ES-I3 (cell line): ENCODE results near the gene FAM20B.

ENCODE experiments used
- H3K36me3 ChIP-seq: 2 replicates; pipeline ENCODE4 v1.6.1; 2013; ENCODE audit warnings: mild to moderate bottlenecking, low read length, control low read depth, moderate library complexity; ENCODE audit not compliant: insufficient read depth
- H3K4me1 ChIP-seq: 2 replicates; pipeline ENCODE4 v1.6.1; 2013; ENCODE audit warnings: mild to moderate bottlenecking, control low read depth, low read length; ENCODE audit not compliant: insufficient read depth
- H3K9ac ChIP-seq: 2 replicates; pipeline ENCODE4 v1.6.1; 2013; ENCODE audit warnings: low read depth, mild to moderate bottlenecking, low read length, moderate library complexity
- H3K9me3 ChIP-seq: 2 replicates; pipeline ENCODE4 v1.6.1; 2013; ENCODE audit warnings: mild to moderate bottlenecking, low read length, moderate library complexity; ENCODE audit not compliant: control insufficient read depth, insufficient read depth

FAM20B gene

GRCh38 chr1:179083533-179083932, 57.8 kb downstream of the FAM20B start:
- Histone ChIP-seq H3K36me3 (no peaks in the 10 kb centered on the region), H3K9me3 (no peaks in the 10 kb centered on the region), H3K4me1 (peaks cover 10% of the 10 kb centered on the region), H3K9ac (no peak overlapping the region)

GRCh38 chr1:179087665-179088064, 62.0 kb downstream of the FAM20B start:
- Histone ChIP-seq H3K4me1 (peaks cover 10% of the 10 kb centered on the region), H3K36me3 (no peaks in the 10 kb centered on the region), H3K9ac (peak overlapping the region; percentile 56; the same call in 1 of the 2 replicates), H3K9me3 (no peaks in the 10 kb centered on the region)

GRCh38 chr1:179089827-179090482, 64.3 kb downstream of the FAM20B start:
- Histone ChIP-seq H3K4me1 (peaks cover 10% of the 10 kb centered on the region; the same call in 1 of the 2 replicates), H3K9ac (no peak overlapping the region), H3K36me3 (no peaks in the 10 kb centered on the region), H3K9me3 (no peaks in the 10 kb centered on the region)

GRCh38 chr1:179090522-179090921, 64.8 kb downstream of the FAM20B start:
- Histone ChIP-seq H3K9me3 (no peaks in the 10 kb centered on the region), H3K4me1 (peaks cover 10% of the 10 kb centered on the region; the same call in 1 of the 2 replicates), H3K9ac (no peak overlapping the region), H3K36me3 (no peaks in the 10 kb centered on the region)

- Histone ChIP-seq H3K9me3 (no peaks in the 10 kb centered on the region), H3K36me3 (no peaks in the 10 kb centered on the region), H3K9ac (no peak overlapping the region), H3K4me1 (peaks cover 10% of the 10 kb centered on the region; the same call in 1 of the 2 replicates)
These were observed 65.2 kb downstream of the FAM20B start for GRCh38 chr1:179090923-179091322.

GRCh38 chr1:179091691-179092165, 66.0 kb downstream of the FAM20B start:
- Histone ChIP-seq H3K9ac (no peak overlapping the region), H3K36me3 (no peaks in the 10 kb centered on the region; the same call in 1 of the 2 replicates), H3K9me3 (no peaks in the 10 kb centered on the region), H3K4me1 (peaks cover 10% of the 10 kb centered on the region; the same call in 1 of the 2 replicates)

GRCh38 chr1:179092896-179093461, 67.3 kb downstream of the FAM20B start:
- Histone ChIP-seq H3K4me1 (0 out of 2 replicates have a peak, but pooled peaks cover 3% of the 10 kb centered on the region), H3K9me3 (no peaks in the 10 kb centered on the region), H3K36me3 (peaks cover 8% of the 10 kb centered on the region; the same call in 1 of the 2 replicates), H3K9ac (no peak overlapping the region)

- Histone ChIP-seq H3K9ac (no peak overlapping the region), H3K36me3 (peaks cover 8% of the 10 kb centered on the region; the same call in 1 of the 2 replicates), H3K4me1 (0 out of 2 replicates have a peak, but pooled peaks cover 3% of the 10 kb centered on the region), H3K9me3 (no peaks in the 10 kb centered on the region)
These were observed 69.1 kb downstream of the FAM20B start for GRCh38 chr1:179094818-179095217.

- peaks cover 8% of the 10 kb centered on the region; the same call in 1 of the 2 replicates for H3K36me3 ChIP-seq
- H3K4me1 ChIP-seq = no peaks in the 10 kb centered on the region
- H3K9me3 ChIP-seq = no peaks in the 10 kb centered on the region
- H3K9ac ChIP-seq = no peak overlapping the region
These were observed 69.7 kb downstream of the FAM20B start for GRCh38 chr1:179095377-179095776.

GRCh38 chr1:179095924-179096323, 70.2 kb downstream of the FAM20B start:
- no peak overlapping the region for H3K9ac ChIP-seq
- H3K9me3 ChIP-seq = no peaks in the 10 kb centered on the region
- H3K36me3 ChIP-seq = peaks cover 8% of the 10 kb centered on the region; the same call in 1 of the 2 replicates
- H3K4me1 ChIP-seq = no peaks in the 10 kb centered on the region

- no peak overlapping the region for H3K9ac ChIP-seq
- no peaks in the 10 kb centered on the region for H3K9me3 ChIP-seq
- no peaks in the 10 kb centered on the region for H3K4me1 ChIP-seq
- H3K36me3 ChIP-seq = peaks cover 8% of the 10 kb centered on the region; the same call in 1 of the 2 replicates
These were observed 74.2 kb downstream of the FAM20B start for GRCh38 chr1:179099891-179100290.

- Histone ChIP-seq H3K9me3 (no peaks in the 10 kb centered on the region), H3K4me1 (no peaks in the 10 kb centered on the region), H3K36me3 (peaks cover 8% of the 10 kb centered on the region; the same call in 1 of the 2 replicates)
These were observed 75.9 kb downstream of the FAM20B start for GRCh38 chr1:179101566-179101965.

GRCh38 chr1:179103999-179104398, 78.3 kb downstream of the FAM20B start:
- no peaks in the 10 kb centered on the region for H3K9me3 ChIP-seq
- no peaks in the 10 kb centered on the region for H3K4me1 ChIP-seq
- no peak overlapping the region for H3K9ac ChIP-seq
- H3K36me3 ChIP-seq = peaks cover 7% of the 10 kb centered on the region; the same call in 1 of the 2 replicates

More at GRCh38 chr1:179101566-179101965, 75.9 kb downstream of the FAM20B start:
- no peak overlapping the region for H3K9ac ChIP-seq

- no peak overlapping the region for H3K9ac ChIP-seq
- no peaks in the 10 kb centered on the region for H3K9me3 ChIP-seq
- no peaks in the 10 kb centered on the region for H3K4me1 ChIP-seq
- peaks cover 13% of the 10 kb centered on the region; the same call in 1 of the 2 replicates for H3K36me3 ChIP-seq
These were observed 79.0 kb downstream of the FAM20B start for GRCh38 chr1:179104611-179105250.
